ENCODE results near the gene TK2.
"Not testable (repeated sequence)": the region's sequence is repeated elsewhere in the genome, so short reads cannot be mapped to it uniquely, and the experiment has no call there.

The TK2 gene

GRCh38 chr16:66501563-66501962 is 48.4 kb downstream of the TK2 start:
- DNase-seq, result not testable (repeated sequence)

GRCh38 chr16:66497921-66498320 is 52.0 kb downstream of the TK2 start:
- DNase-seq, result not testable (repeated sequence)

GRCh38 chr16:66496226-66496625 is 53.7 kb downstream of the TK2 start:
- DNase-seq, result not testable (repeated sequence)

GRCh38 chr16:66495440-66495839 is 54.5 kb downstream of the TK2 start:
- DNase-seq, result no peak

GRCh38 chr16:66494916-66495315 is 55.0 kb downstream of the TK2 start:
- no peak for DNase-seq

GRCh38 chr16:66493490-66494401 is 56.2 kb downstream of the TK2 start:
- no peak for DNase-seq

GRCh38 chr16:66491716-66492064 is 58.2 kb downstream of the TK2 start:
- no peak for DNase-seq

GRCh38 chr16:66490774-66491715 is 58.9 kb downstream of the TK2 start:
- DNase-seq, result no peak

GRCh38 chr16:66489818-66490217 is 60.1 kb downstream of the TK2 start:
- no peak for DNase-seq

- DNase-seq, result no peak
Observed at GRCh38 chr16:66489385-66489784, 60.5 kb downstream of the TK2 start.

- no peak for DNase-seq
Observed at GRCh38 chr16:66488505-66488904, 61.4 kb downstream of the TK2 start.

GRCh38 chr16:66487580-66488275 is 62.2 kb downstream of the TK2 start:
- no peak for DNase-seq

- no peak for DNase-seq
Observed at GRCh38 chr16:66486773-66487579, 62.9 kb downstream of the TK2 start.

- DNase-seq, result no peak
Observed at GRCh38 chr16:66486199-66486772, 63.6 kb downstream of the TK2 start.

GRCh38 chr16:66485376-66485775 is 64.5 kb downstream of the TK2 start:
- DNase-seq, result no peak

- DNase-seq, result no peak
Observed at GRCh38 chr16:66484453-66485213, 65.3 kb downstream of the TK2 start.

GRCh38 chr16:66483689-66484452 is 66.1 kb downstream of the TK2 start:
- peak; percentile 83 for DNase-seq

GRCh38 chr16:66481943-66482390 is 68.0 kb downstream of the TK2 start:
- no peak for DNase-seq

- DNase-seq, result no peak
Observed at GRCh38 chr16:66481081-66481942, 68.6 kb downstream of the TK2 start.

Data from CD4-positive, alpha-beta T cell treated with Interleukin-17A for 4 hours (primary cell).